ENCODE results near the gene CFAP20.

DNA sequence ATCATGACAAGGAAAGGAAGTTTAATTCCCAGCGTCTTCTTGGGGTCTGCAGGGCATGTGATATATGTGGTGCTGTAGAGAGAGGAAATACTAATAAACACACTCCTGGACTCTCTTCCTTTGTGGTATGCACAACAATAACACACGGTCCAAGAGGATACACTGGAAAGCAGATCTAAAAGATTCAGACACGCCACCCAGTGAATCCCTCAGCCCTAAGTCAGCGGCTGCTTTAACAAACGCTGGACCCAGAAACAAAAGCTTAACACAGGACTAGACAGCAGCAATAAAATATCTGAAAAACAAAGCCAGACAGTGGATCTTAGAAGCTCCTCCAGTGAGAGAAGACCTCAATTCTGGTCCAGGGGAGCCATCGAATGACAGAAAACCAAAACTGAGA lies 13.1 kb downstream of the CFAP20 start:
- TF ChIP-seq, protein P1, sequence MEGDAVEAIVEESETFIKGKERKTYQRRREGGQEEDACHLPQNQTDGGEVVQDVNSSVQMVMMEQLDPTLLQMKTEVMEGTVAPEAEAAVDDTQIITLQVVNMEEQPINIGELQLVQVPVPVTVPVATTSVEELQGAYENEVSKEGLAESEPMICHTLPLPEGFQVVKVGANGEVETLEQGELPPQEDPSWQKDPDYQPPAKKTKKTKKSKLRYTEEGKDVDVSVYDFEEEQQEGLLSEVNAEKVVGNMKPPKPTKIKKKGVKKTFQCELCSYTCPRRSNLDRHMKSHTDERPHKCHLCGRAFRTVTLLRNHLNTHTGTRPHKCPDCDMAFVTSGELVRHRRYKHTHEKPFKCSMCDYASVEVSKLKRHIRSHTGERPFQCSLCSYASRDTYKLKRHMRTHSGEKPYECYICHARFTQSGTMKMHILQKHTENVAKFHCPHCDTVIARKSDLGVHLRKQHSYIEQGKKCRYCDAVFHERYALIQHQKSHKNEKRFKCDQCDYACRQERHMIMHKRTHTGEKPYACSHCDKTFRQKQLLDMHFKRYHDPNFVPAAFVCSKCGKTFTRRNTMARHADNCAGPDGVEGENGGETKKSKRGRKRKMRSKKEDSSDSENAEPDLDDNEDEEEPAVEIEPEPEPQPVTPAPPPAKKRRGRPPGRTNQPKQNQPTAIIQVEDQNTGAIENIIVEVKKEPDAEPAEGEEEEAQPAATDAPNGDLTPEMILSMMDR (IDR thresholded peaks at IDR 0.05) = no peak
- TF ChIP-seq EP300 (IDR thresholded peaks at IDR 0.05) = no peak

Data from suprapubic skin (tissue), 3 donors.